Measurements from ENCODE around the gene HMSD.
"Not testable (repeated sequence)": the region's sequence is repeated elsewhere in the genome, so short reads cannot be mapped to it uniquely, and the experiment has no call there.

The HMSD gene

GRCh38 chr18:63949068-63949737, at the start of gene HMSD:
Gene HMSD, plus strand, starts transcription at chr18:63949301. Its CDS starts 4,155 bp downstream, at chr18:63953456.
- peak; percentile 77 for DNase-seq

- DNase-seq: no peak
These were observed 45.1 kb upstream of the HMSD start for GRCh38 chr18:63903851-63904570.

- DNase-seq: no peak
These were observed 44.4 kb upstream of the HMSD start for GRCh38 chr18:63904694-63905093.

GRCh38 chr18:63905361-63905760, 43.7 kb upstream of the HMSD start:
- no peak for DNase-seq

GRCh38 chr18:63906056-63906455, 43.0 kb upstream of the HMSD start:
- DNase-seq: no peak

GRCh38 chr18:63907664-63908063, 41.4 kb upstream of the HMSD start, which contains the start of gene SERPINB10:
Gene SERPINB10, plus strand, starts transcription at chr18:63907958. Its CDS starts 7,553 bp downstream, at chr18:63915511.
- no peak for DNase-seq

GRCh38 chr18:63908858-63909257, 40.2 kb upstream of the HMSD start:
- no peak for DNase-seq

GRCh38 chr18:63909870-63910269, 39.2 kb upstream of the HMSD start:
- DNase-seq: no peak

GRCh38 chr18:63917817-63918216, 31.3 kb upstream of the HMSD start:
- DNase-seq: no peak

GRCh38 chr18:63922049-63922448, 27.1 kb upstream of the HMSD start:
- DNase-seq: no peak

- DNase-seq: no peak
These were observed 24.6 kb upstream of the HMSD start for GRCh38 chr18:63924551-63924950.

GRCh38 chr18:63928331-63928730, 20.8 kb upstream of the HMSD start:
- DNase-seq: no peak

GRCh38 chr18:63929369-63929768, 19.7 kb upstream of the HMSD start:
- DNase-seq: not testable (repeated sequence)

- DNase-seq: no peak
These were observed 18.2 kb upstream of the HMSD start for GRCh38 chr18:63930773-63931354.

- peak; percentile 15 for DNase-seq
These were observed 12.8 kb upstream of the HMSD start for GRCh38 chr18:63936156-63936931.

- no peak for DNase-seq
These were observed 12.1 kb upstream of the HMSD start for GRCh38 chr18:63936932-63937393.

- no peak for DNase-seq
These were observed 9.1 kb upstream of the HMSD start for GRCh38 chr18:63940008-63940407.

- not testable (repeated sequence) for DNase-seq
These were observed 8.5 kb upstream of the HMSD start for GRCh38 chr18:63940543-63941050.

- DNase-seq: no peak
These were observed 1.9 kb upstream of the HMSD start for GRCh38 chr18:63947051-63947790.

GRCh38 chr18:63951302-63951705, 2.2 kb downstream of the HMSD start:
- no peak for DNase-seq

- no peak for DNase-seq
These were observed 4.7 kb downstream of the HMSD start for GRCh38 chr18:63953811-63954210.

GRCh38 chr18:63956755-63957154, 7.7 kb downstream of the HMSD start:
- DNase-seq: no peak
